GM18507 (cell line): Measurements from ENCODE around the gene IRS1.

Experiments
- DNase-seq: peaks from one replicate; pipeline ENCODE4 v3.0.0; 2011; ENCODE audit warnings: low read depth; ENCODE audit not compliant: insufficient read length; ENCODE audit errors: extremely low spot score
- FAIRE-seq: peaks from 2 replicates; lab custom pipeline; 2011; peaks lifted over from hg19 to GRCh38; lab: Jason Lieb, UNC

IRS1 gene

GRCh38 chr2:226794196-226794661 is 5.4 kb downstream of the IRS1 start:
- FAIRE-seq (no peak), DNase-seq (no peak)

- FAIRE-seq (no peak), DNase-seq (no peak)
These were observed 6.0 kb downstream of the IRS1 start for GRCh38 chr2:226793646-226794045.

GRCh38 chr2:226792155-226792881 is 7.3 kb downstream of the IRS1 start:
- no peak for DNase-seq
- FAIRE-seq: peak; percentile 31

- DNase-seq (peak; percentile 97), FAIRE-seq (peak; percentile 76)
These were observed 8.0 kb downstream of the IRS1 start for GRCh38 chr2:226791487-226792081.

- no peak for DNase-seq
These were observed 8.5 kb downstream of the IRS1 start for GRCh38 chr2:226791056-226791486.

GRCh38 chr2:226790431-226790830 is 9.2 kb downstream of the IRS1 start:
- DNase-seq (no peak), FAIRE-seq (no peak)

More at GRCh38 chr2:226791056-226791486, 8.5 kb downstream of the IRS1 start:
- FAIRE-seq: no peak

- no peak for FAIRE-seq
- no peak for DNase-seq
These were observed 9.6 kb downstream of the IRS1 start for GRCh38 chr2:226790011-226790410.

GRCh38 chr2:226788881-226789490 is 10.6 kb downstream of the IRS1 start:
- DNase-seq (no peak), FAIRE-seq (no peak)

- DNase-seq (no peak), FAIRE-seq (no peak)
These were observed 11.6 kb downstream of the IRS1 start for GRCh38 chr2:226788064-226788463.

- FAIRE-seq (no peak), DNase-seq (no peak)
These were observed 15.7 kb downstream of the IRS1 start for GRCh38 chr2:226783885-226784284.

- FAIRE-seq: no peak
These were observed 17.4 kb downstream of the IRS1 start for GRCh38 chr2:226782092-226782713.

GRCh38 chr2:226780431-226780830 is 19.2 kb downstream of the IRS1 start:
- FAIRE-seq: no peak
- no peak for DNase-seq

More at GRCh38 chr2:226782092-226782713, 17.4 kb downstream of the IRS1 start:
- DNase-seq: no peak

- DNase-seq (no peak), FAIRE-seq (no peak)
These were observed 22.0 kb downstream of the IRS1 start for GRCh38 chr2:226777611-226778010.

GRCh38 chr2:226776104-226776503 is 23.5 kb downstream of the IRS1 start:
- no peak for FAIRE-seq
- no peak for DNase-seq

- no peak for FAIRE-seq
- no peak for DNase-seq
These were observed 24.5 kb downstream of the IRS1 start for GRCh38 chr2:226775032-226775509.

GRCh38 chr2:226773291-226773690 is 26.3 kb downstream of the IRS1 start:
- peak; percentile 47 for FAIRE-seq
- DNase-seq: no peak

GRCh38 chr2:226772389-226773179 is 27.0 kb downstream of the IRS1 start:
- DNase-seq: peak; percentile 59
- peak; percentile 96 for FAIRE-seq

- FAIRE-seq (no peak), DNase-seq (no peak)
These were observed 28.6 kb downstream of the IRS1 start for GRCh38 chr2:226771067-226771466.

- no peak for DNase-seq
- no peak for FAIRE-seq
These were observed 32.4 kb downstream of the IRS1 start for GRCh38 chr2:226767056-226767813.
